GM21515 (cell line): ENCODE data around the gene CDS1.
"Not testable (repeated sequence)": the region's sequence is repeated elsewhere in the genome, so short reads cannot be mapped to it uniquely, and the experiment has no call there.

Source experiments
- ATAC-seq: cut with Tn5 transposase; IDR thresholded peaks from one replicate; pipeline ENCODE4 v1.9.1; 2021; ENCODE audit not compliant: unreplicated experiment

CDS1 gene

DNA sequence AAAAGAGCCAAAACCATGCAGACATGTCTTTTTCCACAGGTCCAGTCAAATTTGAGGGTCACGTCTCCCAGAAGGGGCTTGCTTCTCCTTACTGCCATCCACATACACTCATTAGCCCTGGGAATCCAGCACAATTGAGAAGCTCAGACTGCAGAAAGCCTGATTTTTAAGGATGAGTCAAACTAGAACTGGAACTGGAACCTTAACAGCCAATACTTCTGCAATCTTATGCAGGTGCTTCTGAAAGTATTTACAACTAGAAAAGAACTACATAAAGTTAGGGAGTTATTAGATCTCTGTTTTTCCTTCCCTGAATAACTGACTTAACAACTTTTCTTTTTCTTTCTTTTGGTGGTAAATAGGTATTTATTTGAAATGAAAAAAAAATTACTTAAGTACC lies 86.3 kb downstream of the CDS1 start:
- ATAC-seq: no peak

DNA sequence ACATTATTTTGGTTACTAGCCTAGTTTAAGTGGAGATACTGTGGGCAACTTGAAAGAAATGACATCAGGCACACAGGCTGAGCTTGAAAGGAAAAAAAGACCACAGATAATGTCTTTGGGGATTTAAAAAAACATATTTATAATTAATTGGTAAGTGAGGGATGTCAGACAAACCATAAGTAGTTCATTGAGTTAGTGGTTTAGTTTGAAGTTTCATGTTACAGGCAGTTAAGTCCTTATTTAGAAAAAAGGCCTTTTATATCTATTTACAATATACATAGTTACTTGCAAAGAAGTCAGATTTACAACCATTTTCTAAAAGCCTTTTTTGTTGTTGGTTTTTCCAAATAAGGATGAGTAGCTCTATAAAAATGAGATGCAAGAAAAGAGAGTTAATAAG lies 89.2 kb downstream of the CDS1 start:
- no peak for ATAC-seq

DNA sequence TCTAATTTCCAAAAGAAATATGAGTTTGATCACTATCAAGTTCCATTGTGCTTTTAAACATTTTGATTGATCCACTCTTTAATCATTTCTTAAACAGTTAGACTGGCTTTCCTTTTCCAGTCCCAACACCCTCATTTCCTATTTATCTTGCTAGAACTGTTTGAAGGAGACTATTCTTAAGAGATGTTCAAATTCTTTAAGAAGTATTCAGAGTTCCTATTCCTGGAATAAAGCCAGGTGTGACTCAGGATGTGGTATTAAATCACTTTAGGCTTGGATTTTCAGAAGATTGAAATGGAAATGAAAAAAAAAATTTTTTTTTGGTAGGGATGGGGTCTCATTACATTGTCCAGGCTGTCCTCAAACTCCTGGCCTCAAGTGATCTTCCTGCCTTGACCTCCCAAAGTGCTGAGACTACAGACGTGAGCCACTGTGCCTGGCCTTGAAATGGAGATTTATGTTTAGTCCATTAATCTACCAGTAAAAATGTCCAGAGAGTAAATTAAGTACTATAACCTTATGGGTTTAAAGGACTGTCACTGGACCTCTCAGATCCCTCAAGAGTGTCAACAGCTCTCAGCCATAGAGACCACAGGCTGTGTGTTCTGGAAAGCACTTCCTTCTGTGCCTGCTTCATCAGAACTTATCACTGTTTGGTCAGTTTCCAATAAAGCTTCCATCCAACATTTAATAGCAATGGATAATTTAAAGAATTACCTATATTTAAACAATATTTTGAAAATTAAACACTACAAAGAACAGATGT lies 90.7 kb downstream of the CDS1 start:
- no peak for ATAC-seq

DNA sequence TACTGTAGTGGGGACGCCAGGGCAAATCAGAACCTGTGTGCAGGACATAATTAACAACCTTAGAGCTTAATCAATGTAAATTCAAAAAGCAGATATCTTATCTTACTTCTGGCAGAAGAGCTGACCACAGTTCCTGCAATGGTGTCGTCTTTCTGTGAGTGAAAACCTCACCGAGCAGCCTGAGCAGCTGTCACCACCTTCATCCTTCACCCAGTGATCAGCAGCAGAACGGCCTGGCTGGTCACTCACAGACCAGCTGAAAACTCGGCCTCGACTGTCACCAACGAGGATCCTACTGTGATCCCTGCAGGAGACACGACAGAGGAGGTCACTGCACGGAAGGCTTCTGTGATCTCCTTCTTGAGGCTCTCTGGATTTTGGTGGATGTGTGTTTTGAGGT lies 94.2 kb downstream of the CDS1 start:
- ATAC-seq: no peak

DNA sequence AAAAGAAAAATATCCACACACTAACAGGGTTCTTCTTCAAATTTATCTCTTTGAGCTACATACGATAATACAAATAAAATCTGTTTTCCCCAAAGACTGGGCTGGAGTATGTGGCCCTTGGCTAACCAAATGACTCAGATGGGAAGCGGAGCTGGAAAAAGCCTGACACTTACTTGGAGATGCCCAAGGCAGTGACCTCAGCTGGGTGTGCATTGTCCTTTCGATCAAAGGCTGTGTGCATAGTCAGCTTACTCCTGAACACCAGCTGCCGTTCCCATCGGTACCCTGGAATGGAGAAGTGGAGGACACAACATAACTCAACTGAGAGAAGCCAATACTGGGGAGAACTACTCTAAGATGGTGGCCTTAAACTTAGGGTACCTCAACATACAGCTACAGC lies 95.1 kb downstream of the CDS1 start:
- ATAC-seq: no peak

DNA sequence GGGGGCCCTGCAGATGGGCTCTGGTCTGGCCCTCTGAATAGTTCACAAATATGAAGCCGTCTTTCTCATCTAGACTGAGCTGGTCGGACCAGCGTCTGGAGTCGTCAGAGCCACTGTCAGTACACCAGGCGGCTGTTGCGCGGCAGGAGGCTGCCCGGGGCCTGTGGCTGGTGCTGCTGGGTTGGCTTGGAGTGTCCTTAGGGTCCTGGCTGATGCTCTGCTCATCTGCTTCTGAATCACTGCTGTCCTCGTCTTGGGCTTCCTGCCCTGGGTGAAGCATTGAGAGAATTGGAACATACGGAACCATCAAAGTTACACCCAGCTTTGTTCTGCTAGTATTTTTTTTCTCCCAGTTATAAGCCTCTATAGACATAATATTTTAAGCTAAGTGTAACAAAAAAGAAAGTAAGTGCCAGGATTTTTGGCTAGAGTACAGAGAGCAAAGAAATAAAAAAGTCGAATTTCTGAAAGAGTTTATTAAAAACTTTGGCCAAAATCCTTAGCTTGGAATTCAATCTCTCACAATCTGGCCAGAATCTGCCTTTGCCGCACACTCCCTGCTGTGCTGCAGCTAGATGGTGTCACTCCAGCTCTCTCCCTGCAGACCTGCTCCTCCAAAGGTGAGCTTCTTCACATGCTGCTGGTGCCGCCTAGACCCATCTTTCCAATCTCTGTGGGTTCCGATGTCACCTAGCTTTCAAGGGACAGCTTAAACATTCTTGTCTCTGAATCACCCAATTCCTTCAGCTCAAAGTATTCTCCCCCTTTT lies 96.2 kb downstream of the CDS1 start:
- ATAC-seq: no peak

DNA sequence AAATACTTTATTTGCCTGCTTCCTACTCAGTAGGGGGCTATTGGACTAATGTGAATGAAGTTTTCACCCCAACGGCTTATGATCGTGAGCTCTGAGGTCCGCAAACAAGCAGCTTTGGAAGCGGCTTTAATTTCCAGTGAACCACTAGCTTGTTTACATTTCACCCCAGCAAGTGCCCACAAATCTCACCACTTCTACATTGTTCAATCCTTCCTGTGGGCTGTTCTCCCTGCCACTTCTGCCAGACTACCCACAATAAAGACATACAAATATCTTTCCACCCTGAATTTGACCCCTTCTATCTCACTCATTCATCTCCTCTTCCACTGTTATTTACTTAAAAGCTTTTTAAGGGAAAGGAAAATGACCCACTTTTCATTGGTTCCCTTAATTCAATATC lies 98.0 kb downstream of the CDS1 start:
- no peak for ATAC-seq

DNA sequence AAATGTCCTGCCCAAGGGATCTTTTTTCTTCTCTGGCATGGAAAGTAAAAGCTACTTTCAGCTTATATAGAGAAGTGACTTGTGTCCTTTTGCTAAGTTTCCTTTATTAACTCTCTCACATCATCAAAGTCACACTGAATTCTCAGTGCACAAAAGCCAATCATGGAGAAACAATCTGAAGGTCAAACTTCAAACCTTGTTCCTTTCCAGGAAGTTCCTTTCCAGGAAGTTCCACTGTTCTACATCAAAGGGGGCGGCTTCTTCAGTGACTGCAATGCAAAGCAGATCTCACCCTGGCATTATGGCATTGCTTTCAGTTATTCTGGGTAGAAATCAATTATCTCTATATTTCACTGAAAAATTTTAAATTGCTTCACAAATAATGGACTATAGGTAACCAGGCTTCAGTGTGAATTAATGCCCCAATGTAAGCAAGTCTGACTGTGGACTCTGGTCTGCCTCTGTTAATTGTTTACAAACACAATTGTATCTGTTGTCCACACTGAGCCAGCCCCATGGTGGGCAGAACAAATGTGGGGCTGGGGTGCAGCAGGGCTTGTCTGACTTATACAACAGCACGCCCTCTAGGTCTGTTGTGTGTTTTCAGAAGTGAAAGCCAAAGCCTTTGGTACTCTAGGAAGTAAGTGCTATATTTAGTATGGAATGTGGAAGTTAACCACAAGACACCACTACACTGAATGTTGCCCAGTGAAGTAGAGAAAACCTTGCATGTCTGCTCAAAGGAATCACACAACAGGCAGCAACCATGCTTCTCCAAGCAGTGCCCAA lies 98.8 kb downstream of the CDS1 start:
- ATAC-seq: no peak

DNA sequence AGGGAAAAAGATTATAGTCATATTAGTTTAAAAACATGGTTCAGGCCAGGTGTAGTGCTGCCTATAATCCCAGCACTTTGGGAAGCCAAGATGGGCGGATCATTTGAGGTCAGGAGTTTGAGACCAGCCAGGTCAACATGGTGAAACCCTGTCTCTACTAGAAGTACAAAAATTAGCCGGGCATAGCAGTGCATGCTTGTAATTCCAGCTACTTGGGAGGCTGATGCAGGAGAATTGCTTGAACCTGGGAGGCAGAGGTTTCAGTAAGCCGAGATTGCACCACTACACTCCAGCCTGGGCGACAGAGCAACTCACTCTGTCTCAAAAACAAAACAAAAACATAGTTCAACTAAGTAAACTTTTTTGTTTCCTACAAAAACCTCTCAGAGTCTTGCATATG lies 99.7 kb downstream of the CDS1 start:
- ATAC-seq: not testable (repeated sequence)

DNA sequence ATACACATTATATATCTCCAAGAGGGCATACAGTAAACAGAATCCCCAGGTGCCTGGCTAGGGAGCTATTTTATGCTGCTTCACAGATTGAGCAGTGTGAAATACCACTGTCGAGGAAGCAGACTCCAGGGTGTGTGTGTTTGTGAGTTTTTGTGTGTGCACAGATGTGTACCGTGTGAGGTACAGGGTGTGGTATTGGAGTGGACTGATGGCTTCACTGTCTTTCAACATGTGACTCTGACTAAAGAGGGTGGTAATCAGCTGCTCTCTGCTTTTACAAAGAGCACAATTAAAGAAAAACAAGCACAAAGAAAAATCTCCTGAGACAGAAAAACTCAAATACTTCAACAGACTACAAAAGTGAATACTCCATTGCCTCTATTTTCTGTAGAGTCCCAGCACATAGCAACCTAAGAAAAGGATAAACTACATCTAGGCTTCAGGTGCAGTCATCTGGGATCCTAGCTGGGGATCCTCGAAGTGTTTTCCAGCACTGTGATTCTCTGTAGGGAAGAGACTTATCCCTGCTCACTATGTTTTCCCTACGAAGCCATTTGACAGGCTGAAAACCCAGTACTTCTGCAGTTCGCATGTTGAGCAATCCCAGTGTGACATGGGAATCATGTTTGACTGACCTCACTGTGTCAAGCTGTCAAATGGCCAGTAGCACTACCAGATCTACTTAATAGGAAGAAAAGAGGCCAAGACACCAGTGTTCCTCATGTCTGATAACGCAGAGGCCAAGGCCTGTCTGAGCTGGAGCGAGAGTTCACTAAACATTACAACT lies 100.3 kb downstream of the CDS1 start:
- ATAC-seq: no peak

DNA sequence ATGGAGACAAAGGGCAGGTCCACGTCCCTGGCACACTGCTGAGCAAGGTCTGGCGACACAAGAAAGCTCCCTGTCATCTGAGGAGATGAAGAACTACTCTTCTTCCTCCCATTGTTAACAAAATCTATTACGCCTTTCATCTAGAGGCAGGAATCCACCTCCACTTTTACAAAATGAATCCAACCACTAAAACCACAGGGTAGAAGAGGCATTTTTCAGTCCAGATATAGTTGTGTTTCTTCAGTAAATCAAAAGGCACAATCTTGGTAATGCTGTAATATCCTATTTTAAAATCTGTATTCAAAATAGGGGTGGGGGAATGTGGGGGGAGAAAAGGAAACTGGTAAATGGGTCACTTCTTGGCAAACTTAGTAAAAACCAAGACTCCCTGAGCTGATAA lies 101.4 kb downstream of the CDS1 start:
- no peak for ATAC-seq

DNA sequence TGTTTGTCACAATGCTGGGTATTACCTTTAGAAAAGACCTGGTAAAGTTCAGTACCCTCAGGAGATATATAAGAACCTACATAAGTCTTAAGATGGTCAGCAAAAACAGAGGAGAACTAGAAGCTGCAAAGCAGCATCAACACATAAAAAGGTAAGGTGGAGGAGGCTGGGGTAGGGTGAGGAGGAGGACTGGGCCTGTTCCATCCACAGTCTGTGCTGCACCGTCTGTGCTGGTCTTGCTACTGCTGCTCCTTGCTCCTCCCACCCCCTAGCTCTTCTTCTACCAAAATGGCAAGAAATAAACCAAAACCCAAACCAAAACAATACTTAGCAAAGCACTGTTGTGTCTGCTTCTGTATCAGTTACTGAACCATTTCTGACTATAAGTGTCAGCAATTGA lies 102.2 kb downstream of the CDS1 start:
- no peak for ATAC-seq

DNA sequence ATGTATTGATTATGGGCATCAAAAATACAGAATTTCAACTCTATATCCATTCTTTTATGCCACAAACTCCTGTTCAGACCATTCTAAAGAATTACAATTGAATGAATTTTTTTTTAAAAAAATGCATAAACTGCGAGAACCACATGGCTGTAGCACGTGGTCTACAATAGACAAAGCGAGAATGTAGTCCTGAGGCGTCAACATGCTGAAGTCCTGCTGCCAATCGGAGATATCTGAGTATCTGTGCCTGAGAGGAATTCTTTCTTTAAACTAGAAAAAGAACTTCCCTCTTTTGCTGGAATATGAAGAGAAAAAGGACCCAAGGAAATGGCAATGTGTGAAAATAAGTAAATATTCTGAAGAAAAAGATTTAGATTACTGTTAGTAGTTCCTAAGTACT lies 105.7 kb downstream of the CDS1 start:
- no peak for ATAC-seq

DNA sequence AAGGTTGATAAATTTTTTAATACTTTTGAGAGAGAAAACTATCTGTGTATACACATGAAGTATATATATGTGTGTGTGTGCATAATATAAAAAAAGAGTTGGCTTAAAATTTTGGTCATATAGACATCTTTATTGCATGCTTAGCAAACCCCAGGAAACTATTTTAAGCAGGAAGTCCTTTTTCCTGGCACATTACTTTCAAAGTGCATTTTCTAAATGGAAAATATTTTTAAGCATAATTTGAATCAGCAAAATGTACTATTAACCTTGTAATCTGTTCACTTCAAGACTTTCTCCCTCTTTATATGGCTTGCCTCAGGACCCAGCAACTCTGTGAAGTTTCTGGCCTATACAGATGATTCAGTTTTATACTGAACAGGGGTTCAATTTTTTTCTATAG lies 106.3 kb downstream of the CDS1 start:
- ATAC-seq: no peak

DNA sequence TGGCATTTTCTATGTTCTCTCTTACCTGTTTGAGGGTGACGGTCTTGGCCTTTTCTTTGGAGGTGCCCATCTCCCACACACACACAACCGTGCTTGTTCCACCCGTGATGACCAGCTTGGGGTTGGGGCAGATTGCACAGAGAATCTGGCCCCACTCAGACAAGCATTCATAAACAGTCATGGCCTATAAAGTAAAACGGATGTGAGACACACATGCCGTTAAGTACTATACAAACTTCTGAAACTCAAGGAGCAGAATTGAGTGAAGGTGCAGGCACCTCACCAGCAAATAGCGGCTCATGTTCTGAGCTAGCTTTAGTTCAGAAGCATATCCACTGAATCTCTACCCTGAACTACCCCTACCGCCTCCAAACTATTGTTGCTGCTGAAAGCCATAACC lies 107.6 kb downstream of the CDS1 start:
- no peak for ATAC-seq

DNA sequence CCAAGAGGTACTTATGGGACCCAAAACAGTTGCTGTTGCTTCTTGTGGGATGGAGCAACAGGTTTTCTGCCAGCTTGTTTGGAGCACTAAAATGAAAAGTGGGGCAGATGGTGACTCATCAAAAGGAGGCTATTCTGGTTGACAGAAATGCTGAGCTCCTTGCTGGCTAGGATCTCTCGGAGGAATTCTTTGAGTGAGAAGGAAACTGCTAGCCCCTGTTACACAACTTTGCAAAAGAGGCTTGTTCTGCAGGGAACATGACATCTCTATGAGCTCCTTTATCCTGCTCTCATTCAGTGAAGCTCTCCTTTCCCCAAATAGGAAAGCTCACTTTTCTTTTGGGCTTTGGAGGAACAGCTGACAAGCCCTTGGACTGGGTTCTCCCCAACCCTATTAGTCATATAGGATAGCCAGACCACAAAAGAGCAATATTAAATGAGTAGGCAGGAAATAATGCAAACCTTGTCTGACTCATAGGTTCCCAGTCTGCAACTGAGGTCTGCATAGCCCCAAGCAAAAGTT lies 108.3 kb downstream of the CDS1 start:
- no peak for ATAC-seq

DNA sequence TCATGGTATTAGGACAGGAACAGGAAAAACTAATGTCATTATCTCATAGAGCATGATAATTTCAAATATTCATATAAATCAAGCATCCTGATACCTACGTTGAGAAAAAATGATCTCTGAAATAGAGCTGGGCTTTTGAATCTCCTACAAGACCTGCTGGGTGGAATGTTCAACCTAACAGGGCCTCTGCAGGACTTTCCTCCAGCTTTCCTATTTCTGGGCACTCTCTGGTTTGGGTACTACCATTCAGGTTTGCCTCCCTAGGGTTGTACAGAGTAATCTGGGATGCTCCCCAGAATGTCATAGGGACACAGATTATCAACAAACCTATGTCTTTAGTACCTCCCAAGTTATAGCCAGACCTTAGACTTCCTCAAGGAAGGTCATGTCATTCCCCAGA lies 108.9 kb downstream of the CDS1 start:
- ATAC-seq: no peak

DNA sequence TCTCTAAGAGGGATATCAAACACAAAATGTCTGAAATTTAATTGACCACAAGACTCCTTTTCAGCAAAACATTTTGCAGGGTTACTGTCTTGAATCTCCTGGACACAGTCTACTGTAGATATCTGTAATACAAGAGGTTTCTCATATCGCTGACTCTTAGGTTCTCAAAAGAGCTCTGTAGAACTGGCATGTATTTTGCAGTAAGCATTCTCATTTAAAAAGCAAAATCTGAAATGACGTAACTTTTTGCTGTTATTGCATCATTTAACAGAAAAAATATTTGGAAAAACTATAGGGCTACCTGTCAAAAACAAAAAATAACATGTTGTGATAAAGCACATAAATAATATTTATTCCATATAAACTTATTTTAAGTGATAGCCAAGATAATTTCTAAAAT lies 114.2 kb downstream of the CDS1 start:
- ATAC-seq: no peak

DNA sequence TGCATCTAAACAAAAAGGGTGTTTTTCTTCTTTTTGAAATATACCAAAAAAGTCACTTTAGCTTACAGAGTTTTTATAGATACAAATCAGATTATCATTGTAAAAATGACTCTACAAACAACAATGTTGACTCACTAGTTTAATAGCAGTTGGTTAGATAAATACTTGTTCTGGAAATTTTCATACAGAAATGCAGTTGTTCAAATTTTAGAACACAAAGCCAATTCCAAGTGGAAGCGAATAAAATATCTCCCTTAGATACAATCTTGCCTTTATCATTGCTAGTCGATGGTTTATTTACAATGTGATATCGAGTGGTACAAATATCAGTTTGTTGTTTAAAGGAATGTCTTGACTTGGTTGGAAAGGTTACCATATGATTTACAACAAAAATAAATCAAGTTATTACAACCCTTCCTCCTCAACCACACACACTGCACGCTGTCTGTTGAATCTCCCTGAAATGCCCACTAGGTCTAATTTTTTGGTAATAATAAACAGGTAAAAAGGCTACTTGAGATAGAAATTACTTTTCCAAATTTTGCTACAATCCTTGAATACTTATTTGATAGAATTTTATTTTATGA lies 114.8 kb downstream of the CDS1 start:
- no peak for ATAC-seq

DNA sequence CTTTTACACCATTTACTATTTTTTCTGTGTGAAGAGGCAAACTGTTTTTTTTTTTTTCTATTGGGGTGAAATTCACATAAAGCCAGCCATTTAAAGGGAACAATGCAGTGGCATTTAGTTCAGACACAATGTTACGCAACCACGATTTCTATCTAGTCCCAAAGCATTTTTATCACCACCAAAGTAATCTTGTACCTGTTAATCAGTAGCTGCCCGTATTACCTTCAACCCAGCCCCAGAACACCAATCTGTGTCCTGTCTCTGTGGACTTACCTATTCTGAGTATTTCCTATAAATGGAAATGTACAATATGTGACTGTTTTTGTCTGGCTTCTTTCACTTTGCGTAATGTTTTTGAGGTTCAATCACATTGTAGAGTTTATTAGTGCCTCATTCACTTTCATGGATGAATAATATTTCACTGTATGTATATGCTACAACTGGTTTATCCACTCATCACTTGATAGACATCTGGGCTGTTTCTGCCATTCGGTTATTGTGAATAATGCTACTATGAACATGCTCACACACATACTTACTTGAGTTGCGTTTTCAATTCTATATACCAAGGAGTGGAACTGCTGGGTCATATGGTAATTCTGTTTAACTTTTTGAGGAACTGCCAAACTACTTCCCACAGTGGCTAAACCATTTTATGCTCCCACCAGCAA lies 116.2 kb downstream of the CDS1 start:
- no peak for ATAC-seq
